Testis (tissue), 3 donors: ENCODE results near the gene HMCN2. TPM values are rescaled to one million over a fixed set of nuclear protein-coding genes. Genes with fewer than 3 reads are reported as not detected.

Experiments
- DNase-seq: peaks from one replicate; pipeline ENCODE4 v3.0.0-alpha.2; 2019
- H3K27ac ChIP-seq, 2 donors: fragments of 200-600 bp; sonication (generic); one replicate each; pipeline ENCODE4 v1.5.1; 2019
- H3K27me3 ChIP-seq: fragments of 200-600 bp; sonication (generic); one replicate; pipeline ENCODE4 v1.5.1; 2019
- H3K36me3 ChIP-seq: fragments of 200-600 bp; sonication (generic); one replicate; pipeline ENCODE4 v1.5.1; 2017; ENCODE audit warnings: low read depth; ENCODE audit errors: missing control alignments
- H3K4me1 ChIP-seq: fragments of 200-600 bp; sonication (generic); one replicate; pipeline ENCODE4 v1.5.1; 2019
- H3K4me3 ChIP-seq, 2 donors: fragments of 200-600 bp; sonication (generic); one replicate each; pipeline ENCODE4 v1.5.1; 2017 to 2019
- H3K9me3 ChIP-seq: fragments of 200-600 bp; sonication (generic); one replicate; pipeline ENCODE4 v1.5.1; 2017
- CTCF ChIP-seq, 3 experiments: fragments of 450-650 bp in 2 of 3; fragments of 200-600 bp in 1 of 3; sonication (generic) in 1 of 3; IDR thresholded peaks; one replicate each; pipeline ENCODE4 v1.5.1; 2016 to 2019; ENCODE audit warnings: antibody characterized with exemption in 3 of 3, mild to moderate bottlenecking in 2 of 3, moderate library complexity in 1 of 3
- POLR2A ChIP-seq: fragments of 450-650 bp; IDR thresholded peaks from one replicate; pipeline ENCODE4 v1.6.1; 2017; ENCODE audit warnings: antibody characterized with exemption, mild to moderate bottlenecking, moderate library complexity
- WGBS, 2 donors: methylation state at CpG; one replicate each; pipeline ENCODE4 v1.1.5; 2018; 5-methylcytosine and 5-hydroxymethylcytosine counted together
- intact Hi-C: fragments of 100-400 bp; cut with DNase I; formaldehyde crosslinking; loops from one replicate; pipeline ENCODE4 v1.15.1; 2023; ENCODE audit warnings: low total_unique reads
- polyA plus RNA-seq: library from polyadenylated mRNA; stranded (reverse); fragments of 350-450 nt; fragmentation: Illumina TruSeq; extraction: RNeasy Lipid Tissue Mini Kit (QIAGEN cat#74804); gene quantifications from one replicate; pipeline ENCODE4 v1.2.3, GENCODE V29; 2014; ENCODE audit warnings: low read depth, low replicate concordance; ENCODE audit not compliant: insufficient read depth
- total RNA-seq, 2 donors: library from RNA; depleted of rRNA; stranded (reverse); fragments of >200 nt; gene quantifications; one replicate each; pipeline ENCODE4 v1.2.3, GENCODE V29; 2016

HMCN2 gene
- total and polyA plus RNA-seq, 3 donors from 2014 or later, result 10.2 to 17.7 (median 15.5) TPM

- no peaks in the 10 kb centered on the region for H3K27me3 ChIP-seq
- DNase-seq, result no peak
- no peaks in the 10 kb centered on the region for H3K36me3 ChIP-seq
- no peak overlapping the region for H3K4me3 ChIP-seq
- intact Hi-C loops, result no loop called here
- no peak overlapping the region for H3K27ac ChIP-seq
- WGBS, 2 donors, result 90 to 95% methylated on average over 10 to 13 of the region's 13 CpGs
- H3K9me3 ChIP-seq, result no peaks in the 10 kb centered on the region
- TF ChIP-seq CTCF (IDR thresholded peaks at IDR 0.05), result no peak
- TF ChIP-seq POLR2A, result no peak
- H3K4me1 ChIP-seq, result no peaks in the 10 kb centered on the region
Measured at GRCh38 chr9:130244548-130245165, 20.9 kb upstream of the HMCN2 start.

- H3K9me3 ChIP-seq, result no peaks in the 10 kb centered on the region
- WGBS, 2 donors, result 96 to 97% methylated on average over 11 of the region's 11 CpGs
- TF ChIP-seq POLR2A, result no peak
- TF ChIP-seq CTCF (IDR thresholded peaks at IDR 0.05), result no peak
- no peak overlapping the region for H3K4me3 ChIP-seq
- intact Hi-C loops, result no loop called here
- H3K36me3 ChIP-seq, result no peaks in the 10 kb centered on the region
- no peak overlapping the region for H3K27ac ChIP-seq
- no peaks in the 10 kb centered on the region for H3K27me3 ChIP-seq
- no peaks in the 10 kb centered on the region for H3K4me1 ChIP-seq
- DNase-seq, result no peak
Measured at GRCh38 chr9:130245474-130245873, 20.1 kb upstream of the HMCN2 start.

GRCh38 chr9:130246126-130246525 is 19.4 kb upstream of the HMCN2 start:
- Histone ChIP-seq H3K4me3 (no peak overlapping the region), H3K4me1 (no peaks in the 10 kb centered on the region), H3K27ac (no peak overlapping the region), H3K9me3 (no peaks in the 10 kb centered on the region), H3K36me3 (no peaks in the 10 kb centered on the region), H3K27me3 (no peaks in the 10 kb centered on the region)
- no peak for DNase-seq
- intact Hi-C loops, result no loop called here
- 95 to 100% methylated on average over 3 of the region's 3 CpGs for WGBS, 2 donors
- TF ChIP-seq POLR2A (no peak), CTCF (IDR thresholded peaks at IDR 0.05) (no peak)

- H3K36me3 ChIP-seq, result no peaks in the 10 kb centered on the region
- WGBS, 2 donors, result 68% methylated on average over 21 to 23 of the region's 23 CpGs
- TF ChIP-seq CTCF (IDR thresholded peaks at IDR 0.05) (no peak), POLR2A (no peak)
Measured at GRCh38 chr9:130254747-130255630, 10.6 kb upstream of the HMCN2 start.

More at GRCh38 chr9:130254747-130255630, 10.6 kb upstream of the HMCN2 start:
- Histone ChIP-seq H3K27me3 (no peaks in the 10 kb centered on the region), H3K4me3 (peak overlapping the region; percentile 21 to 51), H3K27ac (no peak overlapping the region), H3K9me3 (no peaks in the 10 kb centered on the region), H3K4me1 (no peaks in the 10 kb centered on the region)
- intact Hi-C loops, result no loop called here
- no peak for DNase-seq
